HepG2 (cell line): ENCODE data around the gene NRN1L.

Experiments
- FOXM1 ChIP-seq: sonication (generic); formaldehyde crosslinking; IDR thresholded peaks from 2 replicates; pipeline ENCODE4 v1.5.0; 2020; ENCODE audit warnings: missing genetic modification reagents
- PITX1 ChIP-seq: sonication (generic); formaldehyde crosslinking; IDR thresholded peaks from 2 replicates; pipeline ENCODE4 v1.5.1; 2020; ENCODE audit warnings: mild to moderate bottlenecking, missing genetic modification reagents
- ZFP41 ChIP-seq: sonication (generic); formaldehyde crosslinking; IDR thresholded peaks from 2 replicates; pipeline ENCODE4 v1.4.0; 2020; ENCODE audit warnings: mild to moderate bottlenecking, missing genetic modification reagents, borderline replicate concordance
- ZNF501 ChIP-seq: sonication (generic); formaldehyde crosslinking; IDR thresholded peaks from 2 replicates; pipeline ENCODE4 v1.5.1; 2020; ENCODE audit warnings: mild to moderate bottlenecking, moderate library complexity, missing genetic modification reagents
- ZNF552 ChIP-seq: sonication (generic); formaldehyde crosslinking; IDR thresholded peaks from 2 replicates; pipeline ENCODE4 v1.9.0; 2022; ENCODE audit warnings: missing genetic modification reagents, mild to moderate bottlenecking, borderline replicate concordance
- ZNF564 ChIP-seq: sonication (generic); formaldehyde crosslinking; IDR thresholded peaks from 2 replicates; pipeline ENCODE4 v1.8.1; 2023; ENCODE audit warnings: mild to moderate bottlenecking, missing genetic modification reagents
- ZNF660 ChIP-seq: sonication (generic); formaldehyde crosslinking; IDR thresholded peaks from 2 replicates; pipeline ENCODE4 v1.5.1; 2020; ENCODE audit warnings: mild to moderate bottlenecking, low read depth, missing genetic modification reagents, borderline replicate concordance
- TF ChIP-seq, protein P1 (sequence below): sonication (generic); formaldehyde crosslinking; IDR thresholded peaks from 2 replicates; pipeline ENCODE4 v1.5.0; 2020; ENCODE audit warnings: mild to moderate bottlenecking, missing genetic modification reagents, moderate library complexity
- TF ChIP-seq, protein P2 (sequence below), 2 experiments: sonication (generic) in 1 of 2; formaldehyde crosslinking in 1 of 2; IDR thresholded peaks; 2 replicates each; pipeline versions ENCODE4 v1.5.1 to v1.6.1; 2011 to 2020; ENCODE audit warnings: borderline replicate concordance in 1 of 2, low read depth in 1 of 2, low read length in 1 of 2, mild to moderate bottlenecking in 1 of 2, missing genetic modification reagents in 1 of 2, moderate library complexity in 1 of 2
- TF ChIP-seq, protein P3 (sequence below): sonication (generic); formaldehyde crosslinking; IDR thresholded peaks from 2 replicates; pipeline ENCODE4 v1.4.0; 2020; ENCODE audit warnings: missing genetic modification reagents, mild to moderate bottlenecking, borderline replicate concordance
- TF ChIP-seq, protein P4 (sequence below): sonication (generic); formaldehyde crosslinking; IDR thresholded peaks from 2 replicates; pipeline ENCODE4 v1.4.0; 2020; ENCODE audit warnings: low read depth, mild to moderate bottlenecking, missing genetic modification reagents
- TF ChIP-seq, protein P5 (sequence below): sonication (generic); formaldehyde crosslinking; IDR thresholded peaks from 2 replicates; pipeline ENCODE4 v1.5.1; 2020; ENCODE audit warnings: mild to moderate bottlenecking, missing genetic modification reagents, moderate library complexity

DNA sequence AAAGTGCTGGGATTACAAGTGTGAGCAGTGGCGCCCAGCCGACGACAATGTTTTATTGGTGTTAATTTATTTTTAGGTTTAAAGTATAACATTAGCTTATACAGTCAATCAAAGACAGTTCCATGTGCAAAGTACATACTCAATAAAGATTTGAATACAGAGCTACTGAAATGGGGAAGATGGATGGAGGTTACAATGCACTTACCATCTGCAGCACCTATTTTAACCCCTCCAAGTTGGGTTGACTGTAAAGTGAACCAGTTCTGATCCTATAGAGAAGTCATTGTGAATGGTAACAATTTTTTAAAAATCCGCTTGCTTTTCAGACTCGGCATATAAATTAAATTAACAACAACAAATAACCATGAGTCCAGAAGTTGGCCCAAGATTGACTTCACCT, 7.7 kb downstream of the NRN1L start:
- TF ChIP-seq, protein P1, sequence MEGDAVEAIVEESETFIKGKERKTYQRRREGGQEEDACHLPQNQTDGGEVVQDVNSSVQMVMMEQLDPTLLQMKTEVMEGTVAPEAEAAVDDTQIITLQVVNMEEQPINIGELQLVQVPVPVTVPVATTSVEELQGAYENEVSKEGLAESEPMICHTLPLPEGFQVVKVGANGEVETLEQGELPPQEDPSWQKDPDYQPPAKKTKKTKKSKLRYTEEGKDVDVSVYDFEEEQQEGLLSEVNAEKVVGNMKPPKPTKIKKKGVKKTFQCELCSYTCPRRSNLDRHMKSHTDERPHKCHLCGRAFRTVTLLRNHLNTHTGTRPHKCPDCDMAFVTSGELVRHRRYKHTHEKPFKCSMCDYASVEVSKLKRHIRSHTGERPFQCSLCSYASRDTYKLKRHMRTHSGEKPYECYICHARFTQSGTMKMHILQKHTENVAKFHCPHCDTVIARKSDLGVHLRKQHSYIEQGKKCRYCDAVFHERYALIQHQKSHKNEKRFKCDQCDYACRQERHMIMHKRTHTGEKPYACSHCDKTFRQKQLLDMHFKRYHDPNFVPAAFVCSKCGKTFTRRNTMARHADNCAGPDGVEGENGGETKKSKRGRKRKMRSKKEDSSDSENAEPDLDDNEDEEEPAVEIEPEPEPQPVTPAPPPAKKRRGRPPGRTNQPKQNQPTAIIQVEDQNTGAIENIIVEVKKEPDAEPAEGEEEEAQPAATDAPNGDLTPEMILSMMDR (CRISPR knock-in tag): no peak
- no peak for TF ChIP-seq ZNF501 (CRISPR knock-in tag)
- TF ChIP-seq, protein P2, sequence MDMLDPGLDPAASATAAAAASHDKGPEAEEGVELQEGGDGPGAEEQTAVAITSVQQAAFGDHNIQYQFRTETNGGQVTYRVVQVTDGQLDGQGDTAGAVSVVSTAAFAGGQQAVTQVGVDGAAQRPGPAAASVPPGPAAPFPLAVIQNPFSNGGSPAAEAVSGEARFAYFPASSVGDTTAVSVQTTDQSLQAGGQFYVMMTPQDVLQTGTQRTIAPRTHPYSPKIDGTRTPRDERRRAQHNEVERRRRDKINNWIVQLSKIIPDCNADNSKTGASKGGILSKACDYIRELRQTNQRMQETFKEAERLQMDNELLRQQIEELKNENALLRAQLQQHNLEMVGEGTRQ (IDR thresholded peaks at IDR 0.05; ENCODE audit: low read depth, low read length): no peak
- TF ChIP-seq, protein P2 (CRISPR knock-in tag; IDR thresholded peaks at IDR 0.05; ENCODE audit: borderline replicate concordance): no peak
- no peak for TF ChIP-seq ZFP41
- no peak for TF ChIP-seq ZNF564 (CRISPR knock-in tag)
- TF ChIP-seq, protein P3, sequence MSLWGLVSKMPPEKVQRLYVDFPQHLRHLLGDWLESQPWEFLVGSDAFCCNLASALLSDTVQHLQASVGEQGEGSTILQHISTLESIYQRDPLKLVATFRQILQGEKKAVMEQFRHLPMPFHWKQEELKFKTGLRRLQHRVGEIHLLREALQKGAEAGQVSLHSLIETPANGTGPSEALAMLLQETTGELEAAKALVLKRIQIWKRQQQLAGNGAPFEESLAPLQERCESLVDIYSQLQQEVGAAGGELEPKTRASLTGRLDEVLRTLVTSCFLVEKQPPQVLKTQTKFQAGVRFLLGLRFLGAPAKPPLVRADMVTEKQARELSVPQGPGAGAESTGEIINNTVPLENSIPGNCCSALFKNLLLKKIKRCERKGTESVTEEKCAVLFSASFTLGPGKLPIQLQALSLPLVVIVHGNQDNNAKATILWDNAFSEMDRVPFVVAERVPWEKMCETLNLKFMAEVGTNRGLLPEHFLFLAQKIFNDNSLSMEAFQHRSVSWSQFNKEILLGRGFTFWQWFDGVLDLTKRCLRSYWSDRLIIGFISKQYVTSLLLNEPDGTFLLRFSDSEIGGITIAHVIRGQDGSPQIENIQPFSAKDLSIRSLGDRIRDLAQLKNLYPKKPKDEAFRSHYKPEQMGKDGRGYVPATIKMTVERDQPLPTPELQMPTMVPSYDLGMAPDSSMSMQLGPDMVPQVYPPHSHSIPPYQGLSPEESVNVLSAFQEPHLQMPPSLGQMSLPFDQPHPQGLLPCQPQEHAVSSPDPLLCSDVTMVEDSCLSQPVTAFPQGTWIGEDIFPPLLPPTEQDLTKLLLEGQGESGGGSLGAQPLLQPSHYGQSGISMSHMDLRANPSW (CRISPR knock-in tag): no peak
- no peak for TF ChIP-seq ZNF660 (CRISPR knock-in tag)
- TF ChIP-seq, protein P4, sequence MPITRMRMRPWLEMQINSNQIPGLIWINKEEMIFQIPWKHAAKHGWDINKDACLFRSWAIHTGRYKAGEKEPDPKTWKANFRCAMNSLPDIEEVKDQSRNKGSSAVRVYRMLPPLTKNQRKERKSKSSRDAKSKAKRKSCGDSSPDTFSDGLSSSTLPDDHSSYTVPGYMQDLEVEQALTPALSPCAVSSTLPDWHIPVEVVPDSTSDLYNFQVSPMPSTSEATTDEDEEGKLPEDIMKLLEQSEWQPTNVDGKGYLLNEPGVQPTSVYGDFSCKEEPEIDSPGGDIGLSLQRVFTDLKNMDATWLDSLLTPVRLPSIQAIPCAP: no peak
- TF ChIP-seq, protein P5, sequence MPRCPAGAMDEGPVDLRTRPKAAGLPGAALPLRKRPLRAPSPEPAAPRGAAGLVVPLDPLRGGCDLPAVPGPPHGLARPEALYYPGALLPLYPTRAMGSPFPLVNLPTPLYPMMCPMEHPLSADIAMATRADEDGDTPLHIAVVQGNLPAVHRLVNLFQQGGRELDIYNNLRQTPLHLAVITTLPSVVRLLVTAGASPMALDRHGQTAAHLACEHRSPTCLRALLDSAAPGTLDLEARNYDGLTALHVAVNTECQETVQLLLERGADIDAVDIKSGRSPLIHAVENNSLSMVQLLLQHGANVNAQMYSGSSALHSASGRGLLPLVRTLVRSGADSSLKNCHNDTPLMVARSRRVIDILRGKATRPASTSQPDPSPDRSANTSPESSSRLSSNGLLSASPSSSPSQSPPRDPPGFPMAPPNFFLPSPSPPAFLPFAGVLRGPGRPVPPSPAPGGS: no peak
- no peak for TF ChIP-seq FOXM1
- no peak for TF ChIP-seq ZNF552
- TF ChIP-seq PITX1 (CRISPR knock-in tag): no peak
